Measurements from ENCODE around the gene TTK. TPM values are rescaled to one million over a fixed set of nuclear protein-coding genes. Genes with fewer than 3 reads are reported as not detected.
"Not testable (repeated sequence)": the region's sequence is repeated elsewhere in the genome, so short reads cannot be mapped to it uniquely, and the experiment has no call there.

The TTK gene
- total RNA-seq, 1 donor from 2014 or later: 0.22 TPM

- DNase-seq (ENCODE audit: low spot score): no peak
- intact Hi-C loops (cut with DNase I): no loop called here
Measured at GRCh38 chr6:80020381-80021120, 16.1 kb downstream of the TTK start.

- no peak for DNase-seq (ENCODE audit: low spot score)
- intact Hi-C loops (cut with DNase I): no loop called here
Measured at GRCh38 chr6:80021131-80021530, 16.7 kb downstream of the TTK start.

DNA sequence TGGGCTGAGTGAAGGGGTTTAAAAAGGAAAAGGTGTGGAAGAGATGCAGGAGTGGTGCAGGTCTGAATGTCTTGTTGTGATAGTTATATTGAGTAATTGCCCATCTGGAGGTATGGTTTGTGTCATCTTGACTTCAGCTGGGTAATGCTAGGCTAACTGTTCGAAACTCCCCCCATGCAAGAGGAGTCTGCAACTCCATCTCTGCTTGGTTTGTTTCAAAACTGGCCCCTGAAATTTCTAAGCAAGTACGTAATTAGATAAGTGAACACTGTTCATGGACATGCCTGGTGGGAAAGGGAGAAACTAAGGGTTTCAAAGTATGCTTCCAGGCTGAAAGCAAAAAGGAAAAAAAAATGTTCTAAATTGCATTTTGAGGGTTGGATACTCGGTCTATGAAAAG is 17.1 kb downstream of the TTK start:
- intact Hi-C loops (cut with DNase I): no loop called here
- DNase-seq (ENCODE audit: low spot score): no peak

DNA sequence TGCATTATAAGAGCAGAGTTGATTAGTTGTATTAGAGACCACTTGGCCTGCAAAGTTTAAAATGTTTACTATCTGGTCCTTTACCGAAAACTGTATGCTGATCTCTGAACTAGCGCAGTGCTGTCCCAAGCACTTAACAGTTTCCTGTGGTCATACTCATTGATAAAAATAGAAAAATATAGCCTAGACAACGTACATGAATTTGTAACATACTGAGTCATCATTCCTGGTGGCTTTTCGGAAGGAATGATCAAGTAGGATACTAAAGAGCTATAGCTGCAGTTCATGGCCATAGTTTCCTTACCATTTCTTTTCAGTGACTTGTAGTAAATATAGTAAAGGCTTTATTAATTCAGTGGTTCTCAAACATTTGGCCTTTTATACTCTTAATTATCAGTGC is 18.4 kb downstream of the TTK start:
- intact Hi-C loops (cut with DNase I): no loop called here
- no peak for DNase-seq (ENCODE audit: low spot score)

DNA sequence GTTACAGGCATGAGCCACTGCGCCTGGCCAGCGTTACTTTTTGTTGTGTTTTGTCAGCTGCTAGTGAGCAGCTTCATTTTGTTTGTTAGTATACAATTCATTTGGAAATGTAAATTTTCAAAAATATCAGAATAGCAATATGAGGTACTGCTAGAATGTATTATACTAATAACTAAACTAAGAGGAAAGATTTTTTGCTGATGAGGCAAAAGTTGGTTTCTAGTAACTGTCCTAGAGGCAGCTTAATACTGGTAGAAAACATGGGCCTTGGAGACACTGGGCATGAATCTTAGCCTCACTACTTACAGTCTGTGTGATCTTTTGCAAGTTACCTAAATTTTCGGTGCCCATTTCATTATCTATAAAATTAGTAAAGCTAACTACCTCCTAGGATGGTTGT is 24.1 kb downstream of the TTK start:
- intact Hi-C loops (cut with DNase I): no loop called here
- DNase-seq (ENCODE audit: low spot score): no peak

- intact Hi-C loops (cut with DNase I): no loop called here
- DNase-seq (ENCODE audit: low spot score): no peak
Measured at GRCh38 chr6:80029470-80029869, 25.0 kb downstream of the TTK start.

DNA sequence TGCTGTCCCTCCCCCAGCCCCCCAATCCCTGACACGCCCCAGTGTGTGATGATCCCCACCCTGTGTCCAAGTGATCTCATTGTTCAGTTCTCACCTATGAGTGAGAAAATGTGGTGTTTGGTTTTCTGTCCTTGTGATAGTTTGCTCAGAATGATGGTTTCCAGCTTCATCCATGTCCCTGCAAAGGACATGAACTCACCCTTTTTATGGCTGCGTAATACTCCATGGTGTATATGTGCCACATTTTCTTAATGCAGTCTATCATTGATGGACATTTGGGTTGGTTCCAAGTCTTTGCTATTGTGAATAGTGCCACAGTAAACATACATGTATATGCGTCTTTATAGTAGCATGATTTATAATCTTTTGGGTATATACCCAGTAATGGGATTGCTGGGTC is 43.8 kb downstream of the TTK start:
- intact Hi-C loops (cut with DNase I); DNase-seq (ENCODE audit: low spot score): not testable (repeated sequence)

DNA sequence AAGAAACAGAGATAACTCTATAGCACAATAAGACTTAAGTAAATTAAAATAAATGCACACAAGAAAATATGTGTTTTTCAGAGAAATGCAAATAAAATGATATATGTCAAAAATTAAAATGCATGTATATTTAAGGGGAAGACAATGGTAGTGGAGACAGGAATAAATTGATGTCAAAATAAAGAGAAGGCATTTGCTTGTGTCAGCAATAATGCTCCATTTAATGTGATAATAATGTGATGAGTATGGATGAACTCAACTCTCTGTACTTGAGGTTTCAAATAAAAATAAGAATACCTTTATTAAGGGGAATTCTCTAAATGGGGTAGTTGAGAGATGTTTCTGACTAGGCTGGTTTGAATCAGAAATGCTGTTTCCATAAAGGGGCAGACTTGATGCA is 56.3 kb downstream of the TTK start:
- no peak for DNase-seq (ENCODE audit: low spot score)
- intact Hi-C loops (cut with DNase I): no loop called here

GRCh38 chr6:80068146-80068545 is 63.7 kb downstream of the TTK start:
- intact Hi-C loops (cut with DNase I); DNase-seq (ENCODE audit: low spot score): not testable (repeated sequence)

- intact Hi-C loops (cut with DNase I); DNase-seq (ENCODE audit: low spot score): not testable (repeated sequence)
Measured at GRCh38 chr6:80070431-80070830, 66.0 kb downstream of the TTK start.

DNA sequence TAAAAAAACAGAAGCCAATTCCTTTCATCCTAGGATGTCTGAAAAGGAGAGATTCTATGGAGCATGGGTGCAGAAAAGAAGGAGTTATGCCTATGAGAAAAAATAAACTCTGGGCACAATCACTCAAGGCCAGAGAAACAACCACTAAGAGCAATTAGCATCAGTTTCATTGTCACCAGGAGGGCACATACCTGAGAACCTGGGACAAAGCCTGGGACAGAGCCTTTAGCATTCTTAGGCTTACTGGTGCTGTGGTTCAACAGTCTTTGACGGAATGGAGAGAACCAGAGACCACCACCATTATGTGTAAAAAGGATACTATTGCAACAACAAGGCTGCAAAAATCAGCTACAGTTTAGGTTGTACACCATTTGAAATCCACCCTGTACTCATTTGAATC is 72.6 kb downstream of the TTK start:
- intact Hi-C loops (cut with DNase I): no loop called here
- no peak for DNase-seq (ENCODE audit: low spot score)

DNA sequence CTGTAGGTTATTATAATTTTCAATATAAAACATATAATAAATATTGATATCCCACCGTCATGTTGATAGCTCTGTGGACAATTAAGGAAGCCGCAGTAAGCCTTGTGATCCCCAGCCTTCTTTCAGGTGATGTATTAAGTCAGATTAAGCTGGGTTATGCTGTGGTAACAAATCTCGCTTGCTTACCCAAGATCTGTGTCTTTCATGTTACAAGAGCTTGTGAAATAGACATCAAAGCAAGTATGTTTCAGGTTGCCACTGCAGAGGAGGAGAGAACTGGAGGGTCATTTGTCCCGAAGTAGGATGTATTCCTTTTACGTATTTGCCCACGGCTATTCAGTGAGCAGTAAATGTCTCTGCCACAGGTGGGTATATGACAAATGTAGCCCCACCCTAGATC is 84.2 kb downstream of the TTK start:
- intact Hi-C loops (cut with DNase I): no loop called here
- no peak for DNase-seq (ENCODE audit: low spot score)

DNA sequence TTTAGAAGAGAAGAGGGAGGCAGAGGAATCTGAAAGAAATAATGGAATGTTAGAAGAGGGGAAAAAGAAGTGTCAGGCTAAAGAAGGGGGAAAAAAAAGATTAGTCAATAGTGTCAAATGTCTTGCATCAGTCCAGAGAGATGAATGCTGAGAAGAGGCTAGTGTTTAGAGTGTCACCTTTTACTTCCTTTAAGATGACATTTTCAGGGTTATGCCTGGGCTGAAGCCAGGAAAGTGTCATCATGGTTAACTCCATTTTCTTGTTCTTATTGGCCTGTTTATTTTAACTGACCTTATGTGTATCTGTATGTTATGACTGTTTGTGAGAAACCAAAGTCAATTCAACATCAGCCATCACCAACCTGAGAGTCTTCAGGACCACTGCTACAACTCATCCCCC is 87.1 kb downstream of the TTK start:
- intact Hi-C loops (cut with DNase I): loop anchor here (10.0 kb wide), 2 partner anchors 147 to 317 kb away; partner anchors contain the start of gene ELOVL4
- DNase-seq (ENCODE audit: low spot score): no peak

Other genes with a start within 250 kb of the TTK start
- 0.35 TPM for gene ELOVL4, start 57.1 kb upstream of the TTK start, total RNA-seq
- 23.8 TPM for gene BCKDHB, start 102.0 kb downstream of the TTK start, total RNA-seq

Measured in cardiac septum (tissue), 1 donor.